ENCODE data around the gene FAM120A.

GRCh38 chr9:93577975-93578682, 126.6 kb downstream of the FAM120A start:
- no peak for TF ChIP-seq CTCF (IDR thresholded peaks at IDR 0.05; ENCODE audit: insufficient read depth, low read depth, low read length)
- TF ChIP-seq EZH2 (IDR thresholded peaks at IDR 0.05; ENCODE audit: insufficient read depth, low read length): no peak
